Endothelial cell (in vitro differentiated cells): ENCODE results near the gene RBM12. TPM values are rescaled to one million over a fixed set of nuclear protein-coding genes. Genes with fewer than 3 reads are reported as not detected.
"Not testable (repeated sequence)": the region's sequence is repeated elsewhere in the genome, so short reads cannot be mapped to it uniquely, and the experiment has no call there.

Source experiments
- DNase-seq: peaks from one replicate; pipeline ENCODE4 v3.0.0; 2021; ENCODE audit warnings: low spot score
- H3K27ac Mint-ChIP-seq: one replicate; pipeline ENCODE4 v1.8.0; 2021; ENCODE audit warnings: mixed read lengths, inconsistent platforms; ENCODE audit not compliant: unreplicated experiment
- H3K27me3 Mint-ChIP-seq: one replicate; pipeline ENCODE4 v1.8.0; 2021; ENCODE audit warnings: mild to moderate bottlenecking, moderate library complexity, mixed read lengths, inconsistent platforms; ENCODE audit not compliant: unreplicated experiment
- H3K36me3 Mint-ChIP-seq: one replicate; pipeline ENCODE4 v1.8.0; 2021; ENCODE audit warnings: mild to moderate bottlenecking, low read depth, mixed read lengths, inconsistent platforms; ENCODE audit not compliant: unreplicated experiment
- H3K4me1 Mint-ChIP-seq: one replicate; pipeline ENCODE4 v1.8.0; 2021; ENCODE audit warnings: mild to moderate bottlenecking, mixed read lengths, inconsistent platforms; ENCODE audit not compliant: unreplicated experiment
- H3K4me3 Mint-ChIP-seq: one replicate; pipeline ENCODE4 v1.8.0; 2021; ENCODE audit warnings: mild to moderate bottlenecking, mixed read lengths, inconsistent platforms; ENCODE audit not compliant: unreplicated experiment
- H3K9me3 Mint-ChIP-seq: one replicate; pipeline ENCODE4 v1.8.0; 2021; ENCODE audit warnings: mixed read lengths, inconsistent platforms; ENCODE audit not compliant: unreplicated experiment
- total RNA-seq: library from RNA; stranded (reverse); fragmentation: NEBNext Ultra II Directional; extraction: Animal tissue kit (Norgen Biotek cat#: 25700); gene quantifications from one replicate; pipeline ENCODE4 v1.2.1, GENCODE V29; 2021; ENCODE audit not compliant: unreplicated experiment
- TF ChIP-seq, protein P1 (sequence below): fragments of 200-600 bp; sonication (generic); IDR thresholded peaks from one replicate; pipeline ENCODE4 v1.5.0; 2021; ENCODE audit warnings: antibody characterized with exemption; ENCODE audit not compliant: unreplicated experiment

RBM12 gene
- total RNA-seq, 1 donor from 2014 or later, result 121 TPM

DNA sequence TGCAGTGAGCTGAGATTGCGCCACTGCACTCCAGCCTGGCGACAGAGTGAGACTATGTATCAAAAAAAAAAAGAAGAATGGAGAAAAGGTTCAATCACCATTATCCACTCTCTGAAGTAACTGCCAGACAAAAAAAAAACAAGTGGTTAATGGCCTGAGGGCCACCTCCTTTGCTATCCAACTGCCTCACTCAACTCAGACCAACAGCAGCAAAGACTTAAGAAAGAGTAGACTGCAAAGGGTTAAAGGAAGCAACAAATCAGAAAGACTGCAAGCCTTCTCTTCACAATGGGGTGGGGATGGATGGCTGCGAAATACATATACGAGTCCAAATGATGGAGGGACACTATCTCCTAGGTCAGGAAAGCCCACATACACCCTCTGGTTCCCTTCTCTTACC lies 31.3 kb upstream of the RBM12 start:
- peaks cover 10% of the 10 kb centered on the region for H3K36me3 Mint-ChIP-seq
- H3K4me1 Mint-ChIP-seq, result peaks cover 30% of the 10 kb centered on the region
- peaks cover 10% of the 10 kb centered on the region for H3K27me3 Mint-ChIP-seq
- TF ChIP-seq, protein P1, sequence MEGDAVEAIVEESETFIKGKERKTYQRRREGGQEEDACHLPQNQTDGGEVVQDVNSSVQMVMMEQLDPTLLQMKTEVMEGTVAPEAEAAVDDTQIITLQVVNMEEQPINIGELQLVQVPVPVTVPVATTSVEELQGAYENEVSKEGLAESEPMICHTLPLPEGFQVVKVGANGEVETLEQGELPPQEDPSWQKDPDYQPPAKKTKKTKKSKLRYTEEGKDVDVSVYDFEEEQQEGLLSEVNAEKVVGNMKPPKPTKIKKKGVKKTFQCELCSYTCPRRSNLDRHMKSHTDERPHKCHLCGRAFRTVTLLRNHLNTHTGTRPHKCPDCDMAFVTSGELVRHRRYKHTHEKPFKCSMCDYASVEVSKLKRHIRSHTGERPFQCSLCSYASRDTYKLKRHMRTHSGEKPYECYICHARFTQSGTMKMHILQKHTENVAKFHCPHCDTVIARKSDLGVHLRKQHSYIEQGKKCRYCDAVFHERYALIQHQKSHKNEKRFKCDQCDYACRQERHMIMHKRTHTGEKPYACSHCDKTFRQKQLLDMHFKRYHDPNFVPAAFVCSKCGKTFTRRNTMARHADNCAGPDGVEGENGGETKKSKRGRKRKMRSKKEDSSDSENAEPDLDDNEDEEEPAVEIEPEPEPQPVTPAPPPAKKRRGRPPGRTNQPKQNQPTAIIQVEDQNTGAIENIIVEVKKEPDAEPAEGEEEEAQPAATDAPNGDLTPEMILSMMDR, result no peak
- no peak for DNase-seq
- no peaks in the 10 kb centered on the region for H3K9me3 Mint-ChIP-seq
- no peak overlapping the region for H3K27ac Mint-ChIP-seq
- H3K4me3 Mint-ChIP-seq, result no peak overlapping the region

DNA sequence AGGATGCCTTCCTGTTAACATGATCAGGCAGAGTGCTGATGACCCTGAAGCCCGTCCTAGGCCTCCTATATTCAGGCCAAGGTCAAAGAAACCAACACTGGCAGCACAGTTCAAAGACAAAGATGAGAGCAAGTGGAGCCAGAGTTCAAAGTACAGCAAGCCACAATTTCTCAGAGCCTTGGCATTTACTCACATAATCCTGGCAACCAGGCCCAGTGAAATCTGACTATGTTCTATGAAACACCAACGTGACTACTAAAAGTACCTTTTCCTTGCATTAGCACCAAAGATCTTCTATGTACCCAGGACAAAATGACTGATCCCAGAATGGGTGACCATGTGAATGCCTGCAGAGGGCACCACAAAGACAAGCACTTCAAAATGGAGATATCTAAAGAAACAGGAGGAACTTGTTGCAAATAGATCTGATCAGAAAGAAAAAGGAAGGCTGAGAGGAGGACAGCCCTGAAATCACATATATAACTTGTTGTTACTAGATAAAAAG lies 30.6 kb upstream of the RBM12 start:
- no peak overlapping the region for H3K27ac Mint-ChIP-seq
- H3K4me3 Mint-ChIP-seq, result no peak overlapping the region
- no peak for DNase-seq

DNA sequence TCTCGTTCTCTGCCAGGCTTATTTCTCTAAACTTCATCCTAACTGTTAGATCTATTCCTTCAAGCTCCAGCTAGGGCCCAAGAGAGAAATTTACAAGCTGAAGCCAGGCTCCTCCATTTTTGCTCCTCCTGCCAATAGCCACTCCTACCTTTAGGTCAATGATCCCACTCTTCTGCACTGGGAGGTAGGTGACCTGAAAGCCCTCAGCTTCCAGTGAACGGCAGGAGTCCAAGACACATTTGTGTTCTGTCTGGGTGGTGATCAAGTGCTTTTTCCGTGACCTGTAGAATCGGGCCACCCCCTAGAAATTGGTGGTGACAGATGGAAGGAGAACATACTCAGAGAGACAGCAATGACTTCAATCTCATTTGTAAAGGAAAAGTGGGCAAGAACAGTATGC lies 25.6 kb upstream of the RBM12 start:
- H3K9me3 Mint-ChIP-seq, result no peaks in the 10 kb centered on the region
- no peaks in the 10 kb centered on the region for H3K27me3 Mint-ChIP-seq
- H3K36me3 Mint-ChIP-seq, result peaks cover 33% of the 10 kb centered on the region
- H3K27ac Mint-ChIP-seq, result no peak overlapping the region
- TF ChIP-seq, protein P1, result no peak
- no peaks in the 10 kb centered on the region for H3K4me1 Mint-ChIP-seq
- no peak overlapping the region for H3K4me3 Mint-ChIP-seq
- DNase-seq, result no peak

More for the DNA sequence above, 30.6 kb upstream of the RBM12 start:
- TF ChIP-seq, protein P1, result no peak
- Mint-ChIP-seq H3K9me3 (no peaks in the 10 kb centered on the region), H3K4me1 (peaks cover 25% of the 10 kb centered on the region), H3K36me3 (peaks cover 15% of the 10 kb centered on the region), H3K27me3 (peaks cover 10% of the 10 kb centered on the region)

DNA sequence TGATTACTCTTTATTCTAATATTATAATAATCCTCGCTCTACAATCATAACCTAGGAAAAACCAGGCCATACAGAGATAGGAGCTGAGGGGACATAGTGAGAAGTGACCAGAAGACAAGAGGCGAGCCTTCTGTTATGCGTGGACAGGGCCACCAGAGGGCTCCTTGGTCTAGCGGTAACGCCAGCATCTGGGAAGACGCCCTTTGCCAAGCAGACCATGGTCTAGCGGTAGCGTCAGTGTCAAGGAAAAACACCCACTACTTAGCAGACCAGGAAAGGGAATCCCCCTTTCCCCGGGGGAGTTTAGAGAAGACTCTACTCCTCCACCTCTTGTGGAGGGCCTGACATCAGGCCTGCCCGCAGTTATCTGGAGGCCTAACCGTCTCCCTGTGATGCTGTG lies 22.2 kb upstream of the RBM12 start:
- H3K27ac Mint-ChIP-seq, H3K4me1 Mint-ChIP-seq, H3K4me3 Mint-ChIP-seq, H3K9me3 Mint-ChIP-seq, H3K27me3 Mint-ChIP-seq, DNase-seq: not testable (repeated sequence)
- TF ChIP-seq, protein P1, result peak; percentile 16
- peaks cover 33% of the 10 kb centered on the region for H3K36me3 Mint-ChIP-seq

DNA sequence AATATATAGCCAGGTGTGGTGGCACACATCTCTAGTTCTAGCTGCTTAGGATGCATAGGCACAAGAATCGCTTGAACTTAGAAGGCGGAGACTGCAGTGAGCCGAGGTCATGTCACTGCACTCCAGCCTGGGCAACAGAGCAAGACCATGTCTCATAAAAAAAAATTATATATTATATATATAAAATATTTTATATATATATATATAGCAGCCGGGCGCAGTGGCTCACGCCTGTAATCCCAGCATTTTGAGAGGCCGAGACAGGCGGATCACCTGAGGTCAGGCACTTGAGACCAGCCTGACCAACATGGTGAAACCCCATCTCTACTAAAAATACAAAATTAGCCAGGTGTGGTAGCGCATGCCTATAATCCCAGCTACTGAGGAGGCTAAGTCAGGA lies 20.7 kb upstream of the RBM12 start:
- H3K4me3 Mint-ChIP-seq, H3K27ac Mint-ChIP-seq, DNase-seq, H3K27me3 Mint-ChIP-seq, H3K4me1 Mint-ChIP-seq, H3K9me3 Mint-ChIP-seq: not testable (repeated sequence)
- H3K36me3 Mint-ChIP-seq, result peaks cover 29% of the 10 kb centered on the region
